ENCODE measurements around the gene KCNE1. TPM values are rescaled to one million over a fixed set of nuclear protein-coding genes. Genes with fewer than 3 reads are reported as not detected.

Gene KCNE1
- total and polyA plus RNA-seq, 2 of the 13 experiments (the other 11 are each of a cell fraction or from before 2014, with no cell fraction given) = 0.35 TPM; not detected in 1

DNA sequence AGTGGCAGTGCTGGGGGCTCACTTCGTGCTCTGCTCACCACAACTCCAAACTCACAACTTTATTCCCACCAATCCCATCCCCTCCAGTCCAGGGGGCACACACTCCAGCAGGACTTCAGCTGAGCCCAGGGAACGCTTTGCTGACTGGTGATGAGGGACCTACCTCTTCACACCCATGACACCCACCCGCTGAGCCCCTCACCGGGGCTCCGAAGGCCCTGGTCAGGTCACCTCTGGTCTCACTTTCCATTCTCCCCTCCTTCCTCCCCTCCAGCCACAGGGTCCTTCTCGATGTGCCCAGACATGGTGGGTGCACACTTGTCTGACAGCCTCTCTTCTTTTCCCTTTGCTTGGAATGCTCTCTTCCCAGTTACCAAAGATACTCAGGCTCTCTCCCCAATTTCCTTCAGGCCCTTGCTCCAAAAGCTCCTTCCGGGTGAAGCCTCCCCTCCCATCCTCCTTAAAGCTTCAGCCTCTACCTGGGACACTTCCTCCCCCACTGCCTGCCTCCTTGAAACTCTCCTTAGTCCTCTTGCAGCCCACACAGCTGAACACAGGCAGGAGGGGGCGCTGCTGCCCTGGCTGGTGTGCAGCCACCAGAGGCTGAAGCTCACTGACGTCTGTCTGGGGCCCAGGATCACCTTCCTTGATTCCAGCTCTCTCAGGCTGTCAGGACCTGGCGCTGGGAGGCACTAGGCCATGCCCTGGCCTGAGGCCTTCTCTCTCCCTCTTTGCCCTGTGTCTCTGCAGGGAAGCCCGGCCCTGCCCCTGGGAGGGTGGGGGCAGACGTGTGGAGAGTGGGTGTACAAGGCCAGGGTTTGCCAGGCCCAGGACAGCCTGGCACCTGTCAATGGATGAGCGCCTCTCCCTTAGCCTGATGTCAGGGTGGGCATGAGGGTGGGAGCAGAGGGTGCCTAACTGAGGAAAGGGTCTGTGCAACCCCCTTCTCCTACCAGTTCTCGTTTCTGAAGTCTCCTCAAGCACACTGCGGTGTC, 1.6 kb downstream of the KCNE1 start (continued):
- TF ChIP-seq, protein P1, sequence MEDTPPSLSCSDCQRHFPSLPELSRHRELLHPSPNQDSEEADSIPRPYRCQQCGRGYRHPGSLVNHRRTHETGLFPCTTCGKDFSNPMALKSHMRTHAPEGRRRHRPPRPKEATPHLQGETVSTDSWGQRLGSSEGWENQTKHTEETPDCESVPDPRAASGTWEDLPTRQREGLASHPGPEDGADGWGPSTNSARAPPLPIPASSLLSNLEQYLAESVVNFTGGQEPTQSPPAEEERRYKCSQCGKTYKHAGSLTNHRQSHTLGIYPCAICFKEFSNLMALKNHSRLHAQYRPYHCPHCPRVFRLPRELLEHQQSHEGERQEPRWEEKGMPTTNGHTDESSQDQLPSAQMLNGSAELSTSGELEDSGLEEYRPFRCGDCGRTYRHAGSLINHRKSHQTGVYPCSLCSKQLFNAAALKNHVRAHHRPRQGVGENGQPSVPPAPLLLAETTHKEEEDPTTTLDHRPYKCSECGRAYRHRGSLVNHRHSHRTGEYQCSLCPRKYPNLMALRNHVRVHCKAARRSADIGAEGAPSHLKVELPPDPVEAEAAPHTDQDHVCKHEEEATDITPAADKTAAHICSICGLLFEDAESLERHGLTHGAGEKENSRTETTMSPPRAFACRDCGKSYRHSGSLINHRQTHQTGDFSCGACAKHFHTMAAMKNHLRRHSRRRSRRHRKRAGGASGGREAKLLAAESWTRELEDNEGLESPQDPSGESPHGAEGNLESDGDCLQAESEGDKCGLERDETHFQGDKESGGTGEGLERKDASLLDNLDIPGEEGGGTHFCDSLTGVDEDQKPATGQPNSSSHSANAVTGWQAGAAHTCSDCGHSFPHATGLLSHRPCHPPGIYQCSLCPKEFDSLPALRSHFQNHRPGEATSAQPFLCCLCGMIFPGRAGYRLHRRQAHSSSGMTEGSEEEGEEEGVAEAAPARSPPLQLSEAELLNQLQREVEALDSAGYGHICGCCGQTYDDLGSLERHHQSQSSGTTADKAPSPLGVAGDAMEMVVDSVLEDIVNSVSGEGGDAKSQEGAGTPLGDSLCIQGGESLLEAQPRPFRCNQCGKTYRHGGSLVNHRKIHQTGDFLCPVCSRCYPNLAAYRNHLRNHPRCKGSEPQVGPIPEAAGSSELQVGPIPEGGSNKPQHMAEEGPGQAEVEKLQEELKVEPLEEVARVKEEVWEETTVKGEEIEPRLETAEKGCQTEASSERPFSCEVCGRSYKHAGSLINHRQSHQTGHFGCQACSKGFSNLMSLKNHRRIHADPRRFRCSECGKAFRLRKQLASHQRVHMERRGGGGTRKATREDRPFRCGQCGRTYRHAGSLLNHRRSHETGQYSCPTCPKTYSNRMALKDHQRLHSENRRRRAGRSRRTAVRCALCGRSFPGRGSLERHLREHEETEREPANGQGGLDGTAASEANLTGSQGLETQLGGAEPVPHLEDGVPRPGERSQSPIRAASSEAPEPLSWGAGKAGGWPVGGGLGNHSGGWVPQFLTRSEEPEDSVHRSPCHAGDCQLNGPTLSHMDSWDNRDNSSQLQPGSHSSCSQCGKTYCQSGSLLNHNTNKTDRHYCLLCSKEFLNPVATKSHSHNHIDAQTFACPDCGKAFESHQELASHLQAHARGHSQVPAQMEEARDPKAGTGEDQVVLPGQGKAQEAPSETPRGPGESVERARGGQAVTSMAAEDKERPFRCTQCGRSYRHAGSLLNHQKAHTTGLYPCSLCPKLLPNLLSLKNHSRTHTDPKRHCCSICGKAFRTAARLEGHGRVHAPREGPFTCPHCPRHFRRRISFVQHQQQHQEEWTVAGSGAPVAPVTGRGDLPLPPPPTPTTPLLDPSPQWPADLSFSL (CRISPR knock-in tag; IDR thresholded peaks at IDR 0.05) = no peak
- TF ChIP-seq, protein P2, sequence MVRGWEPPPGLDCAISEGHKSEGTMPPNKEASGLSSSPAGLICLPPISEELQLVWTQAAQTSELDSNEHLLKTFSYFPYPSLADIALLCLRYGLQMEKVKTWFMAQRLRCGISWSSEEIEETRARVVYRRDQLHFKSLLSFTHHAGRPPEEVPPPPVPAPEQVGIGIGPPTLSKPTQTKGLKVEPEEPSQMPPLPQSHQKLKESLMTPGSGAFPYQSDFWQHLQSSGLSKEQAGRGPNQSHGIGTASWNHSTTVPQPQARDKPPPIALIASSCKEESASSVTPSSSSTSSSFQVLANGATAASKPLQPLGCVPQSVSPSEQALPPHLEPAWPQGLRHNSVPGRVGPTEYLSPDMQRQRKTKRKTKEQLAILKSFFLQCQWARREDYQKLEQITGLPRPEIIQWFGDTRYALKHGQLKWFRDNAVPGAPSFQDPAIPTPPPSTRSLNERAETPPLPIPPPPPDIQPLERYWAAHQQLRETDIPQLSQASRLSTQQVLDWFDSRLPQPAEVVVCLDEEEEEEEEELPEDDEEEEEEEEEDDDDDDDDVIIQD (CRISPR knock-in tag; IDR thresholded peaks at IDR 0.05; ENCODE audit: low read depth) = no peak
- TF ChIP-seq REPIN1 (CRISPR knock-in tag; IDR thresholded peaks at IDR 0.05; ENCODE audit: borderline replicate concordance, low read depth) (peak; percentile 63; the same call in 1 of the 2 replicates), NONO (IDR thresholded peaks at IDR 0.05) (no peak), NONO (CRISPR knock-in tag; conservative IDR thresholded peaks at IDR 0.05) (peak; percentile 53; the same call in 1 of the 2 replicates), ZFY (CRISPR knock-in tag; IDR thresholded peaks at IDR 0.05) (peak; percentile 43; the same call in 1 of the 2 replicates), JUN (CRISPR knock-in tag; IDR thresholded peaks at IDR 0.05) (no peak), CBX5 (CRISPR knock-in tag; IDR thresholded peaks at IDR 0.05; ENCODE audit: borderline replicate concordance) (peak; percentile 50; the same call in 1 of the 2 replicates), SMC3 (IDR thresholded peaks at IDR 0.05; ENCODE audit: low read length) (peak; percentile 92), SKI (IDR thresholded peaks at IDR 0.05; ENCODE audit: partially characterized antibody) (peak; percentile 31)
- TF ChIP-seq, protein P3, sequence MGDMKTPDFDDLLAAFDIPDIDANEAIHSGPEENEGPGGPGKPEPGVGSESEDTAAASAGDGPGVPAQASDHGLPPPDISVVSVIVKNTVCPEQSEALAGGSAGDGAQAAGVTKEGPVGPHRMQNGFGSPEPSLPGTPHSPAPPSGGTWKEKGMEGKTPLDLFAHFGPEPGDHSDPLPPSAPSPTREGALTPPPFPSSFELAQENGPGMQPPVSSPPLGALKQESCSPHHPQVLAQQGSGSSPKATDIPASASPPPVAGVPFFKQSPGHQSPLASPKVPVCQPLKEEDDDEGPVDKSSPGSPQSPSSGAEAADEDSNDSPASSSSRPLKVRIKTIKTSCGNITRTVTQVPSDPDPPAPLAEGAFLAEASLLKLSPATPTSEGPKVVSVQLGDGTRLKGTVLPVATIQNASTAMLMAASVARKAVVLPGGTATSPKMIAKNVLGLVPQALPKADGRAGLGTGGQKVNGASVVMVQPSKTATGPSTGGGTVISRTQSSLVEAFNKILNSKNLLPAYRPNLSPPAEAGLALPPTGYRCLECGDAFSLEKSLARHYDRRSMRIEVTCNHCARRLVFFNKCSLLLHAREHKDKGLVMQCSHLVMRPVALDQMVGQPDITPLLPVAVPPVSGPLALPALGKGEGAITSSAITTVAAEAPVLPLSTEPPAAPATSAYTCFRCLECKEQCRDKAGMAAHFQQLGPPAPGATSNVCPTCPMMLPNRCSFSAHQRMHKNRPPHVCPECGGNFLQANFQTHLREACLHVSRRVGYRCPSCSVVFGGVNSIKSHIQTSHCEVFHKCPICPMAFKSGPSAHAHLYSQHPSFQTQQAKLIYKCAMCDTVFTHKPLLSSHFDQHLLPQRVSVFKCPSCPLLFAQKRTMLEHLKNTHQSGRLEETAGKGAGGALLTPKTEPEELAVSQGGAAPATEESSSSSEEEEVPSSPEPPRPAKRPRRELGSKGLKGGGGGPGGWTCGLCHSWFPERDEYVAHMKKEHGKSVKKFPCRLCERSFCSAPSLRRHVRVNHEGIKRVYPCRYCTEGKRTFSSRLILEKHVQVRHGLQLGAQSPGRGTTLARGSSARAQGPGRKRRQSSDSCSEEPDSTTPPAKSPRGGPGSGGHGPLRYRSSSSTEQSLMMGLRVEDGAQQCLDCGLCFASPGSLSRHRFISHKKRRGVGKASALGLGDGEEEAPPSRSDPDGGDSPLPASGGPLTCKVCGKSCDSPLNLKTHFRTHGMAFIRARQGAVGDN (CRISPR knock-in tag; IDR thresholded peaks at IDR 0.05) = peak; percentile 71
- TF ChIP-seq, protein P4, sequence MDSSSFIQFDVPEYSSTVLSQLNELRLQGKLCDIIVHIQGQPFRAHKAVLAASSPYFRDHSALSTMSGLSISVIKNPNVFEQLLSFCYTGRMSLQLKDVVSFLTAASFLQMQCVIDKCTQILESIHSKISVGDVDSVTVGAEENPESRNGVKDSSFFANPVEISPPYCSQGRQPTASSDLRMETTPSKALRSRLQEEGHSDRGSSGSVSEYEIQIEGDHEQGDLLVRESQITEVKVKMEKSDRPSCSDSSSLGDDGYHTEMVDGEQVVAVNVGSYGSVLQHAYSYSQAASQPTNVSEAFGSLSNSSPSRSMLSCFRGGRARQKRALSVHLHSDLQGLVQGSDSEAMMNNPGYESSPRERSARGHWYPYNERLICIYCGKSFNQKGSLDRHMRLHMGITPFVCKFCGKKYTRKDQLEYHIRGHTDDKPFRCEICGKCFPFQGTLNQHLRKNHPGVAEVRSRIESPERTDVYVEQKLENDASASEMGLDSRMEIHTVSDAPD (CRISPR knock-in tag; IDR thresholded peaks at IDR 0.05) = 0 out of 2 replicates have a peak, but pooled peaks have one; percentile 47
